ENCODE results near the gene SLC4A8. TPM values are rescaled to one million over a fixed set of nuclear protein-coding genes. Genes with fewer than 3 reads are reported as not detected.

The SLC4A8 gene
- total and polyA plus RNA-seq, 8 donors: 0.29 to 9.7 (median 0.97) TPM

- intact Hi-C loops (cut with DNase I; ENCODE audit: low total_unique reads): no loop called here
- 90 to 97% (median 95%) methylated on average over 4 of the region's 4 CpGs for WGBS, 5 donors
- TF ChIP-seq POLR2A (IDR thresholded peaks at IDR 0.05) (no peak), POLR2AphosphoS5 (IDR thresholded peaks at IDR 0.05) (no peak), EP300 (IDR thresholded peaks at IDR 0.05) (no peak), CTCF (IDR thresholded peaks at IDR 0.05) (no peak)
These were observed 3.6 kb downstream of the SLC4A8 start for GRCh38 chr12:51428256-51428655.

GRCh38 chr12:51429700-51430099 is 5.1 kb downstream of the SLC4A8 start:
- Histone ChIP-seq H3K36me3 (no peaks in the 10 kb centered on the region), H3K27me3 (peaks cover 0 to 13% (median 7%) of the 10 kb centered on the region in 3 donors), H3K4me1 (peaks cover 7 to 22% (median 10%) of the 10 kb centered on the region in 4 donors), H3K9me3 (no peaks in the 10 kb centered on the region), H3K27ac (peak overlapping the region in 4 of 5 donors; percentile 6 to 69 (median 25)), H3K4me3 (no peak overlapping the region)
- 86 to 95% (median 93%) methylated on average over 4 of the region's 4 CpGs for WGBS, 5 donors
- DNase-seq: no peak
- TF ChIP-seq EP300 (IDR thresholded peaks at IDR 0.05): no peak
- no peak for TF ChIP-seq POLR2AphosphoS5 (IDR thresholded peaks at IDR 0.05)
- TF ChIP-seq POLR2A (IDR thresholded peaks at IDR 0.05): no peak
- TF ChIP-seq CTCF (IDR thresholded peaks at IDR 0.05): no peak
- intact Hi-C loops (cut with DNase I; ENCODE audit: low total_unique reads): no loop called here

More at GRCh38 chr12:51428256-51428655, 3.6 kb downstream of the SLC4A8 start:
- DNase-seq: no peak
- H3K27me3 ChIP-seq: peaks cover 0 to 27% (median 13%) of the 10 kb centered on the region in 3 donors
- no peaks in the 10 kb centered on the region for H3K9me3 ChIP-seq
- H3K4me1 ChIP-seq: peaks cover 14 to 29% (median 16%) of the 10 kb centered on the region in 4 donors
- H3K36me3 ChIP-seq: no peaks in the 10 kb centered on the region
- H3K27ac ChIP-seq: no peak overlapping the region
- H3K4me3 ChIP-seq: no peak overlapping the region

DNA sequence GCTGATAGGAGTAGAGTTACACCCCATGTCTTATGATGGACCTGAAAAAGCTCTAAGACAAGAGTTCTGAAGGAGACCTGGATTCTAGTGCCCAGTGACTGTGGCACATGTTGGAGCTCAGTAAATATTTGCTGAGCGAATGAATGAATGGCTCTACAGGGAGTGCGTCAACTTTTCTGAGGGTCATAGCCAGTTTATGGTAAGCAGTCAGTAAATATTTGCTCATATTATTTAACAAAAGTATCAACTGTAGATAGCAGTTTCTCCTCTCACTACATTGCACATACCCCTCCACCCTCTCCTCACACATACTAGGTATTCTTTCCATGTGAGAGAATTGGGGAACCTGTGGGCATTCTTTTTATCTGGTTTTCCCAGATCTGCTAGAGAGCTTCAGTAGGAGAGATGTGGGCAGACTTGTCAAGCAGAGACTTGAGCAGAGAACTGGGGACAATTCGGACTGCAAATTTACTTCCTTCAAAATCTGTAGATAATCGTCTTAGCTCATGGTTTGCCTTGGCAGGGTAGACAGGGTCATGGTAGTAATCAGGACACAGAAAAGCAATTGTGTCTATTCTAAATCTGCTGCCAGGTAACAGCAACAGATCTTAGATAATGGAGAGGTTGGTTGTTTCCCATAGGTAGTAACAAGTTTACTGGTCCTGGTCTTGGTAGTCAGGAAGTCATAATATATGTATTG is 5.7 kb downstream of the SLC4A8 start:
- Histone ChIP-seq H3K9me3 (no peaks in the 10 kb centered on the region), H3K36me3 (no peaks in the 10 kb centered on the region), H3K27ac (peak overlapping the region; percentile 30 to 69 (median 40)), H3K4me1 (peaks cover under 1 to 16% (median 4%) of the 10 kb centered on the region in 4 donors), H3K27me3 (peaks cover 0 to 7% (median under 1%) of the 10 kb centered on the region in 3 donors), H3K4me3 (no peak overlapping the region)
- WGBS, 5 donors: 29 to 46% (median 35%) methylated on average over 4 of the region's 4 CpGs
- TF ChIP-seq POLR2A (IDR thresholded peaks at IDR 0.05) (no peak), EP300 (IDR thresholded peaks at IDR 0.05) (no peak), CTCF (IDR thresholded peaks at IDR 0.05) (no peak), POLR2AphosphoS5 (IDR thresholded peaks at IDR 0.05) (peak in 2 of 3 donors; percentile 27 to 34)
- intact Hi-C loops (cut with DNase I; ENCODE audit: low total_unique reads): no loop called here
- DNase-seq: peak; percentile 40 to 76

DNA sequence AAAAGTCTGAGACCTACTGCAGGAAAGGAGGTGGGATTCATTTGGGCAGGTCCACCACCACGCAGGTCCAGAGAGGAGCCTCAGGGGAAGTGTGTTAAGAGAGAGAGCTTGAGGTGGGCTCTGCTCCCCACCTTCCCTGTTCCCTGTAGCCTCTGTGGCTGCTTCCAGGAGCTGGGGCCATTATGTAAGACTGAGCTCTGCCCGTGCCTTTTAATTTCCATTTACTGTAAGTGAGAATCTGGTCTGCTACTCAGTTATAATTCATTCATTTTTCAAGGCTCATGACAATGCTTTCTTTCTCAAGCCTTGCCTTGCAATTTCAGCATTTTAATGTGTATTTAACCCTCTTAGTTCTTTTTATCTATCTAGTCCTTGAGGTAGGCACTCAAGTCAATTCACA is 8.3 kb downstream of the SLC4A8 start:
- H3K9me3 ChIP-seq: no peaks in the 10 kb centered on the region
- no peak overlapping the region for H3K4me3 ChIP-seq
- WGBS, 5 donors: 86 to 93% (median 88%) methylated on average over 2 of the region's 2 CpGs
- TF ChIP-seq EP300 (IDR thresholded peaks at IDR 0.05) (no peak), POLR2A (IDR thresholded peaks at IDR 0.05) (no peak), CTCF (IDR thresholded peaks at IDR 0.05) (no peak), POLR2AphosphoS5 (IDR thresholded peaks at IDR 0.05) (no peak)
- no peak for DNase-seq
- peaks cover 0 to 16% (median 4%) of the 10 kb centered on the region in 4 donors for H3K4me1 ChIP-seq
- no peak overlapping the region for H3K27ac ChIP-seq
- intact Hi-C loops (cut with DNase I; ENCODE audit: low total_unique reads): no loop called here
- H3K27me3 ChIP-seq: no peaks in the 10 kb centered on the region
- H3K36me3 ChIP-seq: no peaks in the 10 kb centered on the region
